Right ventricle myocardium inferior (tissue), 1 donor: Measurements from ENCODE around the gene ELFN1. TPM values are rescaled to one million over a fixed set of nuclear protein-coding genes. Genes with fewer than 3 reads are reported as not detected.
"Not testable (repeated sequence)": the region's sequence is repeated elsewhere in the genome, so short reads cannot be mapped to it uniquely, and the experiment has no call there.

Experiments
- ATAC-seq: fragments of 200-7000 bp; cut with Tn5 transposase; one replicate; pipeline ENCODE4 v1.9.1; 2020; ENCODE audit warnings: mild to moderate bottlenecking, moderate library complexity
- DNase-seq: peaks from one replicate; pipeline ENCODE4 v3.0.0; 2021; ENCODE audit errors: missing footprints
- intact Hi-C: fragments of 100-400 bp; cut with DNase I; formaldehyde crosslinking; loops from one replicate; pipeline ENCODE4 v1.11.0; 2022
- total RNA-seq: library from RNA; stranded (reverse); fragmentation: NEBNext Ultra II Directional; extraction: Animal tissue kit (Norgen Biotek cat#: 25700); gene quantifications from one replicate; pipeline ENCODE4 v1.2.1, GENCODE V29; 2021
- donor health status: DM: no; HTN: yes; CAD: no; lungs with severe emphysema.

ELFN1 gene
- total RNA-seq, 1 donor from 2014 or later = 10.7 TPM

DNA sequence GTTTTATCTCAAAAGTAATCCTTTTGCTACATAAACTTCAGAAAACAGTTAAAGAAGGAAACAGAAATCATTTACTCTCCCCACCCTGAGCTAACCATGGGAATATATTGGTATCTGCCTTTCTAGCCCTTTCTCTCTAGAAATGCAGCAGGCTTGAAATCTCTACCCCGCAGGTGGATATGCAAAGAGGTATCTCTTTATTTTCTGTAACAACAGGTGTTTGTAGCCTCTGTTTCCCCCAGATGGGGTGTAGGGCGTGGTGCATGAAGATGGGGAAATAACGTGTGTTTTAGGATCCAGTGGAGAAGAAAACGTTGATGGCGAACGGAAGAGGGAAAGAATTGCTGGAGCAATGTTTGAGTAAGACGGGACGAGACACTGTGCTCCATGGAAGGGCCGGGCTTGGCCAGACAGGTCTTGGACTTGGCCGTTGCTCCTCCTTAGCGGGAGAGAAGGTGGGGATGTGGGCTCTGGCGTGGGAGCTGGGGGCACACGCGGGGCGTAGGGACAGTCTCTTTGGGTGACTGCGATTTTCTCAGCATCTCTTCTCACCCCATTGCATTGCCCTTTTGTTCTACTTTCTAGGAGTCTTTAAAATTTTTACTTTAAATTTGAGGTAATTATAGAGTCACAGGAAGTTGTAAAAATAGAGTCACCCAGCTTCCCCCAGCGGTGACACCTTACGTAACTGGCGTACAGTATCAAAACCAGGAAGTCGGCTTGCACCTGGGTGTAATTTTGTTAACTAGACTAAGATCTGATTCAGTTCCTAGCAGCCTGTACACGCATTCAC, 82.9 kb downstream of the ELFN1 start:
- intact Hi-C loops = no loop called here
- DNase-seq (no peak), ATAC-seq (no peak)

DNA sequence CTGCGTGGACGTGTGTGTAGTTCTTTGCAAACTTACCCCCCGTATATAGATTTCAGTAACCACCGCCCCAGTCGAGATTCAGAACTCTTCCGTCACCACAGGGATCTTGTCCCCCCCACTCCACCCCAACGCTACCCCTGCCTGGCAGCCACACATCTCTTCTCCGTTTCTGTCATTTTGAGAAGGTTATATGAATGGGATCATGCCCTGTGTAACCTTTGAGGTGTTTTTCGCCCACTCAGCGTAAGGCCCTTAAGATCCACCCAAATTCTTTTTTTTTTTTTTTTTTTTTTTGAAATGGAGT, 83.4 kb downstream of the ELFN1 start:
- intact Hi-C loops = no loop called here
- ATAC-seq (no peak), DNase-seq (no peak)

DNA sequence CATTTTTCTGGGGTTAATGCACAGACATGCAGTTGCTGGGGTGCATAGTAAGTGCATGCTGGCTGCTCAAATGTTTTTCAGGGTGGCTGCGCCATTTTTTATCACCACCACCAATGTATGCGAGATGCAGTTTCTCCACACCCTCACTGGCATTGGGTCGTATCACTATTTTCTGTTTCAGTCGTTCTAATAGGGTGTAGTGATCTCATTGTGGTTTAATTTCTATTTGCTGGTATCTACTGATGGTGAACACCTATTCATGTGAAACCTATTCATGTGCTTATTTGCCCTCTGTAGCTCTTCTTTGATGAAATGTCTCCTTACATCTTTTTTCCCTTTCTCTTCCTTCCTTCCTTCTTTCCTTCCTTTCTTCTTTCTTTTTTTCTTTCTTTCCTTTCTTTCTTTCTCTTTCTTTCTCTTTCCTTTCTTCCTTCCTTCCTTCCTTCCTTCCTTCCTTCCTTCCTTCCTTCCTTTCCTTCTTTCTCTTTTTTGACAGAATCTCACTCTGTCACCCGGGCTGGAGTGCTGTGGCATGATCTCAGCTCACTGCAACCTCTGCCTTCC, 84.3 kb downstream of the ELFN1 start:
- DNase-seq (no peak), ATAC-seq (no peak)
- intact Hi-C loops = no loop called here

DNA sequence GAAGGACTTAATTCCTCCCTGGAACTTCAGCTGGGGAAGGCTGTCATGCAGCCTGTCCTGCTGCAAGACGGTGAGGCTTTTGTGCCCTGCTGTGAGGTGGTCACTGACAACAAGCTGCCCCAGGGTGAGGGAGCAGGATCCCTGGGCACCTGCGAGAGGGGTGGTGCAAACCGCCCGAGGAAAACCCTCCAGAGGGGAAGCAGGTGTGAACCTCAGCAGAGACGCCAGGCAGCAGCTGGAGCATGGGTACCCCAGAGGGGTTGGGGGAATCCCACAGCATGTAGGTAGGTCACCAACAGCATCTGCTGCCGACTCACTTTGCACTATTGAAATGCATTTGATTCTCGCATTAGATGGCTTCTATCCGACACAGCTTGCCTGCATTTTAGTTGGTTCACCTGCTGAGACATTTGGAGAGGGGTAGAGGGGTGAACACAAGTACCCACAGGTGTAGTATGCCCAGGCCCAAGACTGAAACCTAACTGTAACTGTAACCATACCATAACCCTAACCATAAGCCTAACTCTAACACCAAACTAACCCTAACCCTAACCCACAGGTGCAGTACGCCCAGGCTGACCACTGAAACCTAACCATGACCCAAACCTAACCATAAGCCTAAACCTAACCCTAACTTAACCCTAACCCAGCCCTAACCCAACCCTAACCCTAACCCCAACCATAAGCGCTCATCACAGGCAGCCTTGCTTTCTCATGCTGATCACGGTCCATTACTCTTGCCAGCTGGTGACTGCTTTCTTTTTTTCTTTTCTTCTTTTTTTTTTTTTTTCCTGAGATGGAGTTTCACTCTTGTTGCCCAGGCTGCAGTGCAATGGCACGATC, 85.9 kb downstream of the ELFN1 start:
- DNase-seq (no peak), ATAC-seq (no peak)
- intact Hi-C loops = loop anchor here (5.0 kb wide), 2 partner anchors 34 to 174 kb away; no protein-coding TSS in a partner anchor

GRCh38 chr7:1757601-1758000, 87.5 kb downstream of the ELFN1 start:
- ATAC-seq (no peak), DNase-seq (no peak)
- intact Hi-C loops = loop anchor here (5.0 kb wide), 2 partner anchors 35 to 175 kb away; no protein-coding TSS in a partner anchor

DNA sequence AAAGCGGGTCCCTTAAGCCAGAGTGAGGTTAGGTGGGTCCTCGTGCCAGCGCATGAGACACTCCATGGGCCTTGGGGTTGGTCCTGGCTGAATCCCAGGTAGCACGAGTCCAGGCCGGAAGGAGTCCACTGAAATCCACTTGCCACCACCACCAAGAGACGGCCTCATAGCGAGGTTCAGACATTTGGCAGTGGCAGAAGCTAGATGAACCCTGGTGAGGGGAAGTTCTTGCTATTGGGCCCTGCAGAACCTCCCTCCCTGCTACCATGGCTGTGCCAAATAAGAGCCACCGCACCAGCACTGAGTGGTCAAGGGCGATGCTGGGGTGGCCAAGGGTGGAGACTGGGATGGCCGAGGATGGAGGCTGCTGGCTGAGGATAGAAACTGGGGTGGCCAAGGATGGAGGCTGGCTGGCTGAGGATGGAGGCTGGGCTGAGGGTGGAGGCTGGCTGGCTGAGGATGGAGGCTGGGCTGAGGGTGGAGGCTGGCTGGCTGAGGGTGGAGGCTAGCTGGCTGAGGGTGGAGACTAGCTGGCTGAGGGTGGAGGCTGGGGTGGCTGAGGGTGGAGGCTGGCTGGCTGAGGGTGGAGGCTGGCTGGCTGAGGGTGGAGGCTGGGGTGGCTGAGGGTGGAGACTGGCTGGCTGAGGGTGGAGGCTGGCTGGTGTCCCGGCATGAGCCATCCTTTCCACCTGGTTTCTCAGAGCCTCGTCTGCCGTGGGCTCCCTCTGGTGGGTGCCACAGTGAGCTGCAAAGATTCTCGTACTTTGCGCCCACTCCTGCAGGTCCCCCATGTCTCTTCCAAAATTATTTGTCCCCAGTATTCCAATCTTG, 88.2 kb downstream of the ELFN1 start:
- DNase-seq (peak; percentile 72), ATAC-seq (peak; percentile 66)
- intact Hi-C loops = loop anchor here (2.0 to 5.0 kb wide), 3 partner anchors 36 to 176 kb away; no protein-coding TSS in a partner anchor

- peak; percentile 67 for DNase-seq
- ATAC-seq = peak; percentile 90
- intact Hi-C loops = loop anchor here (2.0 to 5.0 kb wide), 3 partner anchors 37 to 177 kb away; no protein-coding TSS in a partner anchor
Observed at GRCh38 chr7:1758859-1759521, 88.9 kb downstream of the ELFN1 start.

- intact Hi-C loops = no loop called here
- DNase-seq = no peak
- no peak for ATAC-seq
Observed at GRCh38 chr7:1761097-1761496, 91.0 kb downstream of the ELFN1 start.

DNA sequence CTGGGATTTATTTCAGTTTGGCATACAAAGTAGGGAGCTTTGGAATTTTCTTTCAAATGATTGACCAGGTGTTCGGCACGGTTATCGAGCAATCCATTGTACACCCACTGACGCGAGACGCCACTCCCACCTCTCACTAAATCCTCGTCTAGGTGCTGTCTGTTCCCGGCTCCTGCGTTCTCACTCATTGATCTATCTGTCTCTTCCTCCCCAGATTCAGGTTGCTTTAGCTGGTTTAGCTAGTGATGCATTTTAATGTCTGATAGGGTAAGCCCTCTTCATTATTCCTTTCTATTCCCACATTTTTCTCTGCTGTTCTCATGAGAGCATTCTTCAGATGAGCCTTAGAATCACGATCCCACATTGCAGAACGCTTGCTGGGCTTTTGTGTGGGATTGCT, 91.7 kb downstream of the ELFN1 start:
- DNase-seq (no peak), ATAC-seq (no peak)
- intact Hi-C loops = no loop called here

DNA sequence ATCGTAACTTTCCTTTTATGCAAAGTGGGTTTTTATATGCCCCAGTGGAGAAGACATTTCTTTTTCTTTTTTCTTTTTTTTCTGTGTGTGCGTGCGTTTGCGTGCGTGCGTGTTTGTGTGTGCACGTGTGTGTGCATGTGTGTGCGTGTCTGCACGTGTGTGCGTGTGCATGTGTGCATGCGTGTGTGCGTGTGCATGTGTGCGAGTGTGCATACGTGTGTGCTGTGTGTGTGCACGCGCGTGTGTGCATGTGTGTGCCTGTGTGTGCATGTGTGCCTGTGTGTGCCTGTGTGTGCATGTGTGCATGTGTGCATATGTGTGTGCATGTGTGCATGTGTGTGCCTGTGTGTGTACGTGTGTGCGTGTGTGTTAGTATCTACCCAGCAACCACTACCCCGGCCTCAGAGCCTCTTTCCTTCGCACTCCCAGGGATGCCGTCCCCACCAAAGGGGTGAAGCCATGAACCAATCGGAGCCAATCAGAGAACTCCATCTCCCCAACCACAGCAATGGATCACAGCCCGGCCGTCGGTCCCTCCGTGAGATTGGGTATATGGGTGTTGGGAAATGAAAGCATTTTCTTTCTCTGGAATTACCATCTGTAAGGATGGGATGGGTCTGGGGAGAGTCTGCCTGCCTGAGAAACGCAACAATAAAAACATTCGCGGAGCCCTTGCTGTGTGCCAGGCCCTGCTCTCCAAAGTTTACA, 92.3 kb downstream of the ELFN1 start:
- ATAC-seq = no peak
- intact Hi-C loops = no loop called here
- DNase-seq = no peak

DNA sequence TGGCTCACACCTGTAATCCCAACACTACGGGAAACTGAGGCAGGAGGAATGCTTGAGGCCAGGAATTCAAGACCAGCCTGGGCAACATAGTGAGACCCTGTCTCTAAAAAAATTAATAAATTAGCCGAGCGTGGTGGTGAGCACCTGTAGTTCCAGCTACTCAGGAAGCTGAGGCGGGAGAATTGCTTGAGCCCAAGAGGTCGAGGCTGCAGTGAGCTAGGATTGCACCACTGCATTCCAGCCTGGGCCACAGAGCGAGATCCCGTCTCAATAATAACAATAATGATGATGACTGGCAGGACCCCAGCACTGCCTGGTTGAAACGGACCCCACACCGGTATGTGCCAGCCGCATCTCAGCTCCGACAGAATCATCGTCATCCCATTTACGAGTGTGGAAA, 93.0 kb downstream of the ELFN1 start:
- no peak for ATAC-seq
- intact Hi-C loops = no loop called here
- DNase-seq = no peak

GRCh38 chr7:1763911-1764310, 93.8 kb downstream of the ELFN1 start:
- intact Hi-C loops, ATAC-seq, DNase-seq: not testable (repeated sequence)

DNA sequence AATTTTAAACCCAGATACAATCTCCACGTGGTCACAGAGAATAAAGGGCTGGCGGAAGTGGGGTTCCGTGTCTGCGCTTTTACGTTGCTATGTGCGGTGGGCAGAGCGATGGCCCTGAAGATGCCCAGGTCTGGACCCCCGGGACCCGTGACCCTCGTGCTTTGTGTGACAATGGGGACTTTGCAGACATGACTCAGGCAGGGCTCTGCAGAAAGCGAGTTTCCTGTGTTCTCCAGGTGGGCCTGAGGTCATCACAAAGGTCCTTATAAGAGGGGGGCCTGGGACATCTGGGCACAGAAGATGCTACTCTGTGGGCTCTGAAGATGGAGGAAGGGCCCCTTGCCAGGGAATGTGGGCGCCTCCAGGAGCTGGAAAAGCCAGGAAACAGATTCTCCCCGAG, 95.3 kb downstream of the ELFN1 start:
- intact Hi-C loops = no loop called here
- no peak for ATAC-seq
- no peak for DNase-seq

DNA sequence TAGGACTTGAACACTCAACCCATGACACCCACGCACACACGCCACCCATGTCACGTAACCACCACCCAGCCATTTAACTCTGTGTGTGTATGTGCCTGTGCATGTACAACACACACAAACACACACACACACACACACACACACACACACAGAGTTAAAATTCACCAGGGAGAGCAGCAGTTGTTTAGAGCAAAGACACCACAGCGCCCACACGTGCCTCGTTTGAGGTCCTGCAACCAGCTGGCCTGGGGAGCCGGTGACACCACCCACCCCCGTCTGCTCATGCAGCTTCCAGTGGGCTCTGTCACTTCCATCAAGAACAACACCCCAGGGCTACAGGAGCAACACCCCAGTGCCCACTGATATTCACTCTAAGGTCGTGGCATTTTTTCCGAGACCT, 97.4 kb downstream of the ELFN1 start:
- ATAC-seq = no peak
- intact Hi-C loops = no loop called here
- no peak for DNase-seq

DNA sequence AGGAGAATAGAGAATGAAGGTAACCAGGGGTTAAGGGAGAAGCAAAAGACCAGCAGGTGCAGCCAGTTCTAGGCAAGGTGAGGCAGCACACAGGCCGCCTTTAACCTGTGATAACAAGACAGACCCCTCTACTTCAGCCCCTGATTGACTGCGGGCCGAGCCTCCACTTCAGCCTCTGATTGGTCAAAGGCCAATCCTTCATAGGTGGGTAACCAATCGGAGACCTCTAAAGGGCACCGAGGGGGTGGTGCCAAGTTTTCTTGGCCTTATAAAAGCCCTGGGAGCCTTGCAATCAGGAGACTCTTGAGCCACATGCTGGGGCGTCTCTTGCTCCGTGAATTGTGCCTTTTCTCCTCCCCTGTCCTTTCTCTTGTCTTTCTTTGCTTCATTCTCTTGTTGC, 98.8 kb downstream of the ELFN1 start:
- DNase-seq (no peak), ATAC-seq (no peak)
- intact Hi-C loops = no loop called here

DNA sequence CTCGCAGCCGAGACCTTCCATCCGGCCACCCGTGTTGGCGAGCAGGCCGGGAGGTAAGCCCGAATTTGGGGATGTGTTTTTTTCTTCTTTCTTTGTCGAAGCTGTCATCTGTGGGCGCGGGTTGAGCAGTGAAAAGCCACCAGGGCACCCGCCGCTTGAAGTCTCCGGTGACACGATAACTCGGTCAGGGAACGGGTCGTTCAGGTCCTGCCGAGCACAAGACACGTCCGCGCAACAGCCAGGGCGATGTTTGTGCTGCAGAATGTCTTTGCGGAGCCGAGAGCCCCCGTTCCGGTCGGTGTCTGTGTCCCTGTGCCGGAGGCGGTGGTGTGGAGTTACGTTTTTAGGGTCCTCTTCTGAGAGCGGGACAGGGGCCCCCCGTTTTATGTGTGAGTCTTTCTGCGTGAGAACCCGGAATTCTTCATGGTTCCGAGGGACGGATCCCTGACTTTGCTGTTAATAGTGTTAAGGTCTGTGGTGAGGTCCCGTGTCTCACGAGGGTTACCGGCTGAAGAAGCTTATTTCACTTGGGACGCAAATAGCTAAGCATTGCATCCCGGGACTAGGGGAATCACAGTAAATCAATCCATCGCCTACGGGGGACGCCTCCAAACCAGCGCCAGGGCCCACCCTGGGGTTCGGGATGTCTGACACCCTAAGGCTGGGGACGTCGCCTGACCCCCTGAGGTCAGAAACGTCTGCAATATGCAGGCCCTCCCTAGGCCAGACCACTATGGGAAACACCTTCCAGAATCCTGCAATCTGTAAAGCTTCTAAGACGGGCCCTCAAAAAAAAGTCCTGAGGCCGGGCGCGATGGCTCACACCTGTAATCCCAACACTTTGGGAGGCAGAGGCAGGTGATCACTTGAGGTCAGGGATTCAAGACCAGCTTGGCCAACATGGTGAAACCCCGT, 99.5 kb downstream of the ELFN1 start:
- no peak for DNase-seq
- no peak for ATAC-seq
- intact Hi-C loops = no loop called here

- intact Hi-C loops = no loop called here
- no peak for ATAC-seq
- DNase-seq = no peak
Observed at GRCh38 chr7:1770331-1770730, 100.3 kb downstream of the ELFN1 start.
